OCI-LY3 (cell line): Measurements from ENCODE around the gene PLPP3.
A peak's percentile ranks its signal among the peaks of the same experiment; 100 is the strongest.

Experiments used
- H2AFZ ChIP-seq: fragments of 200-600, 300-600 bp; shearing (Covaris generic); 2 replicates; pipeline ENCODE4 v1.6.0; 2014; ENCODE audit warnings: antibody characterized with exemption, low read depth, low read length
- H3K27ac ChIP-seq: fragments of 200-600, 300-600 bp; sonication (generic); 2 replicates; pipeline ENCODE4 v1.5.1; 2014; ENCODE audit warnings: mild to moderate bottlenecking, low read length, moderate library complexity, mixed read lengths
- H3K27me3 ChIP-seq: fragments of 200-600, 300-600 bp; sonication (generic); 2 replicates; pipeline ENCODE4 v1.6.1; 2014; ENCODE audit warnings: low read depth, low read length, mixed read lengths
- H3K36me3 ChIP-seq: fragments of 200-600, 300-600 bp; sonication (generic); replicated peaks from 2 replicates; pipeline ENCODE3; 2014; ENCODE audit warnings: low read depth, low read length, mixed read lengths
- H3K4me1 ChIP-seq: fragments of 300-600, 200-600 bp; sonication (generic); 2 replicates; pipeline ENCODE4 v1.6.1; 2014; ENCODE audit warnings: low read length, mixed read lengths
- H3K4me2 ChIP-seq: fragments of 200-600, 300-600 bp; sonication (generic); 2 replicates; pipeline ENCODE4 v1.6.1; 2014; ENCODE audit warnings: low read length, mixed read lengths
- H3K4me3 ChIP-seq: fragments of 300-600, 200-600 bp; sonication (generic); 2 replicates; pipeline ENCODE4 v1.5.1; 2014; ENCODE audit warnings: antibody characterized with exemption, mild to moderate bottlenecking, low read length, moderate library complexity
- H3K79me2 ChIP-seq: fragments of 300-600, 200-600 bp; shearing (Covaris generic); 2 replicates; pipeline ENCODE4 v1.6.1; 2014; ENCODE audit warnings: mild to moderate bottlenecking, low read length, mixed read lengths
- H3K9ac ChIP-seq: fragments of 300-600, 200-600 bp; shearing (Covaris generic); 2 replicates; pipeline ENCODE4 v1.6.0; 2014; ENCODE audit warnings: mild to moderate bottlenecking, low read length, moderate library complexity
- H3K9me3 ChIP-seq: fragments of 200-600, 300-600 bp; shearing (Covaris generic); 2 replicates; pipeline ENCODE4 v1.6.1; 2014; ENCODE audit warnings: low read length, mixed read lengths; ENCODE audit not compliant: insufficient read depth
- H4K20me1 ChIP-seq: fragments of 200-600, 300-600 bp; sonication (generic); 2 replicates; pipeline ENCODE4 v1.6.1; 2016; ENCODE audit warnings: low read length, mixed read lengths; ENCODE audit not compliant: insufficient read depth
- CTCF ChIP-seq: fragments of 200-600, 300-600 bp; sonication (generic); IDR thresholded peaks from 2 replicates; pipeline ENCODE4 v1.5.1; 2014; ENCODE audit warnings: antibody characterized with exemption, low read length, low read depth
- EZH2phosphoT487 ChIP-seq: fragments of 200-600 bp; shearing (Covaris generic); IDR thresholded peaks from 2 replicates; pipeline ENCODE4 v1.6.1; 2018; ENCODE audit warnings: antibody characterized with exemption, mixed run types, low read depth

The PLPP3 gene

GRCh38 chr1:56585985-56586384, 6.6 kb upstream of the PLPP3 start:
- Histone ChIP-seq H4K20me1 (no peaks in the 10 kb centered on the region), H3K27me3 (no peaks in the 10 kb centered on the region), H3K36me3 (no peaks in the 10 kb centered on the region), H3K79me2 (no peaks in the 10 kb centered on the region), H3K4me2 (0 out of 2 replicates have a peak overlapping the region, but pooled peaks have one; percentile 24), H3K9me3 (no peaks in the 10 kb centered on the region), H3K9ac (no peak overlapping the region), H3K4me1 (peaks cover 10% of the 10 kb centered on the region), H2AFZ (0 out of 2 replicates have a peak overlapping the region, but pooled peaks have one; percentile 39), H3K4me3 (no peak overlapping the region), H3K27ac (no peak overlapping the region)
- TF ChIP-seq EZH2phosphoT487, result no peak
- no peak for TF ChIP-seq CTCF

- no peak overlapping the region for H3K9ac ChIP-seq
- H3K4me2 ChIP-seq, result peak overlapping the region; percentile 32
- no peaks in the 10 kb centered on the region for H4K20me1 ChIP-seq
- no peaks in the 10 kb centered on the region for H3K79me2 ChIP-seq
- H3K4me3 ChIP-seq, result no peak overlapping the region
- H3K9me3 ChIP-seq, result no peaks in the 10 kb centered on the region
- peaks cover 16% of the 10 kb centered on the region for H3K4me1 ChIP-seq
- H2AFZ ChIP-seq, result no peak overlapping the region
- TF ChIP-seq EZH2phosphoT487 (no peak), CTCF (peak; percentile 69)
- H3K27me3 ChIP-seq, result no peaks in the 10 kb centered on the region
- H3K27ac ChIP-seq, result no peak overlapping the region
- H3K36me3 ChIP-seq, result no peaks in the 10 kb centered on the region
These were observed 5.7 kb upstream of the PLPP3 start for GRCh38 chr1:56584910-56585528.

DNA sequence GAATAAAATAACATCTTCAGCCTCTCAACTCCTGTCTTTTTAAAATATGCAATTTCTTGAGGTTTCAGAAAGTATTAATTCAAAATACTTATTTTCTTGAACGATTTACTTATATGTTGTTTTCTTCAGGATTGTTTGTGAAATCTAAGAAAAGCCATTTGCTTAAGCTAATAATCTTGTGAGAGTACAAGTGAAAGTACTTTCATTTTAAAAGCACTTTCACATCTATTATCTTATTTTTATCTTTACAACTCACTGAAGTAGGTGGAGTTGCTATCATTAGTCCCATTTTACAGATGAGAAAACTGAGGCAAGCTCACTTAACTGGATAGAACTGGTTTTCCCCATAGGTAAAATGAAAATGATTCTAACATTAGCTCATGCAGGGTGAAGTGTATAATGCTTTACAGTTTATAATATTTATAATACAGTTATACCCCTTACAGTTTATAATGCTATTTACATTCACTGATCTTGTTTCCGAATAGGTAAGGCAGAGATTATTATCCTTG, 4.7 kb upstream of the PLPP3 start:
- peaks cover 19% of the 10 kb centered on the region for H3K4me1 ChIP-seq

More for the DNA sequence above, 4.7 kb upstream of the PLPP3 start:
- TF ChIP-seq CTCF, result no peak
- TF ChIP-seq EZH2phosphoT487, result no peak
- Histone ChIP-seq H3K27me3 (no peaks in the 10 kb centered on the region), H3K79me2 (no peaks in the 10 kb centered on the region), H3K9me3 (no peaks in the 10 kb centered on the region), H4K20me1 (no peaks in the 10 kb centered on the region), H3K27ac (no peak overlapping the region), H3K4me3 (no peak overlapping the region), H3K36me3 (no peaks in the 10 kb centered on the region), H3K9ac (no peak overlapping the region), H3K4me2 (no peak overlapping the region), H2AFZ (no peak overlapping the region)
